Spleen (tissue), 7 donors: ENCODE data around the gene RGPD5.
"Not testable (repeated sequence)": the region's sequence is repeated elsewhere in the genome, so short reads cannot be mapped to it uniquely, and the experiment has no call there.

ENCODE experiments used
- CTCF ChIP-seq, 11 experiments: fragments of 200-600 bp in 7 of 11; fragments of 450-650 bp in 4 of 11; sonication (generic) in 4 of 11; IDR thresholded peaks in 8 of 11; conservative IDR thresholded peaks in 3 of 11; 1 replicate in 7 of 11; 2 replicates in 4 of 11; pipeline versions ENCODE4 v1.4.0 to v1.8.0; 2016 to 2021; ENCODE audit warnings: antibody characterized with exemption in 11 of 11, inconsistent platforms in 4 of 11, mild to moderate bottlenecking in 1 of 11
- POLR2A ChIP-seq, 3 donors: fragments of 450-650 bp; IDR thresholded peaks; one replicate each; pipeline ENCODE4 v1.5.1; 2017; ENCODE audit warnings: antibody characterized with exemption in 3 of 3, mild to moderate bottlenecking in 1 of 3
- POLR2AphosphoS5 ChIP-seq, 3 donors: sonication (generic); formaldehyde crosslinking; IDR thresholded peaks; one replicate each; pipeline ENCODE4 v1.5.1; 2017; ENCODE audit warnings: antibody characterized with exemption in 3 of 3
- donor health status: DM: no; HTN: no; CAD: no; lungs with moderate emphysema.
- donor health status: DM: no; HTN: no; CAD: no.
- donor health status: DM: no; HTN: no; CAD: no.

GRCh38 chr2:109761043-109761454 is 33.1 kb upstream of the RGPD5 start:
- TF ChIP-seq CTCF (IDR thresholded peaks at IDR 0.05 in 8 of 11, conservative IDR thresholded peaks at IDR 0.05 in 3 of 11); POLR2A (IDR thresholded peaks at IDR 0.05); POLR2AphosphoS5 (IDR thresholded peaks at IDR 0.05): not testable (repeated sequence)
